Esophagus squamous epithelium (tissue), 4 donors: ENCODE results near the gene BARX1.

ENCODE experiments used
- CTCF ChIP-seq, 6 experiments: fragments of 450-650 bp in 4 of 6; fragments of 200-600 bp in 2 of 6; sonication (generic) in 2 of 6; IDR thresholded peaks; one replicate each; pipeline ENCODE4 v1.5.1; 2016 to 2019; ENCODE audit warnings: antibody characterized with exemption in 6 of 6, mild to moderate bottlenecking in 4 of 6, moderate library complexity in 4 of 6
- POLR2A ChIP-seq, 4 donors: fragments of 450-650 bp; IDR thresholded peaks; one replicate each; pipeline ENCODE4 v1.6.1; 2017; ENCODE audit warnings: antibody characterized with exemption in 4 of 4, mild to moderate bottlenecking in 4 of 4, moderate library complexity in 3 of 4

- TF ChIP-seq CTCF (IDR thresholded peaks at IDR 0.05) (no peak), POLR2A (IDR thresholded peaks at IDR 0.05) (no peak)
These were observed 45.9 kb downstream of the BARX1 start for GRCh38 chr9:93909242-93909616.
